HG03521 (cell line): Measurements from ENCODE around the gene ITPKB.
"Not testable (repeated sequence)": the region's sequence is repeated elsewhere in the genome, so short reads cannot be mapped to it uniquely, and the experiment has no call there.

Experiments used
- ATAC-seq: cut with Tn5 transposase; IDR thresholded peaks from one replicate; pipeline ENCODE4 v1.9.1; 2021; ENCODE audit warnings: mild to moderate bottlenecking, moderate library complexity; ENCODE audit not compliant: unreplicated experiment

The ITPKB gene

GRCh38 chr1:226761322-226761721, 22.2 kb upstream of the ITPKB start:
- no peak for ATAC-seq

DNA sequence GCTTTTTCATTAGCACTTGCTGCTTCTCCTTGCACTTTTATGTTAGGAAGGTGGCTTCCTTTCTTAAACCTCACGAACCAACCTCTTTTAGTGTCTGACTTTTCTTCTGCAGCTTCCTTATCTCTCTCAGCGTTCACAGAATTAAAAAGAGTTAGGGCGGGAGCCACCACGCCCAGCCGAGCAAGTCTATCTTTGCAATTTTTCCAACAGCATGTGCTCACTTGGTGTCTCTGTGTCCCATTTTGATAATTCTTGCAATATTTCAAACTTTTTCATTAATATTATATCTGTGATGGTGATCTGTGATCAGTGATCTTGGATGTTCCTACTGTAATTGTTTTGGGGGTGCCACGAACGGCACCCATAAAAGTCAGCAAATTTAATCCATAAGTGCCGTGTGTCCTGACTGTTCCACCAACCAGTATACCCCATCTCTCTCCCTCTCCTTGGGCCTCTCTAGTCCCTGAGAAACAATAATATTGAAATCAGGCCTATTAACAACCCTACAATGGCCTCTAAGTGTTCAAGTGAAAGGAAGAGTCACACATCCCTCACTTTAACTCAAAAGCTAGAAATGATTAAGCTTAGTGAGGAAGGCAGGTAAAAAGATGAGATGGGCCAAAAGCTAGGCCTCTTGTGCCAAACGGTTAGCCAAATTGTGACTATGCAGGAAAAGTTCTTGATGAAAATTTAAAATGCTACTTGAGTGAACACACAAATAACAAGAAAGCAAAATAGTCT, 15.9 kb upstream of the ITPKB start:
- ATAC-seq, result no peak

- no peak for ATAC-seq
These were observed 15.0 kb upstream of the ITPKB start for GRCh38 chr1:226754097-226754496.

DNA sequence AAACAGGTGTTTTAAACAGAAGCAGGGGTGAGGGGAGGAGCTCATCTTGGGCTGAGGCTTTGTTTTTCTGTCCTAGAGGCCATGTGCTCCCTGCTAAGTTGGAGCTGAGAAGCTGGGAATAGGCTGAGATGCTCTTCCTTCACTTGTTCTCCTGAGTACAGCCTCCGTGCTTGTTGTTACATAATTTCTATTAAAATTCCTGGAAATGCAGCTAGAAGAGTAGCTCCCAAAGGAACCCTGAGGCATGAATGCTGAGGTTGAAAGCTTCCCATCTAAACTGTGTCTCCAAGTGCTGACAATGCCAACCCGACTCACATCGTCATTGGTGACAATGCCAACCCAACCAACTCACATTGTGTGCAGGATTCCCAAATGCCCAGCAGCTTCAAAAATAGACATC, 12.6 kb upstream of the ITPKB start:
- ATAC-seq, result no peak

DNA sequence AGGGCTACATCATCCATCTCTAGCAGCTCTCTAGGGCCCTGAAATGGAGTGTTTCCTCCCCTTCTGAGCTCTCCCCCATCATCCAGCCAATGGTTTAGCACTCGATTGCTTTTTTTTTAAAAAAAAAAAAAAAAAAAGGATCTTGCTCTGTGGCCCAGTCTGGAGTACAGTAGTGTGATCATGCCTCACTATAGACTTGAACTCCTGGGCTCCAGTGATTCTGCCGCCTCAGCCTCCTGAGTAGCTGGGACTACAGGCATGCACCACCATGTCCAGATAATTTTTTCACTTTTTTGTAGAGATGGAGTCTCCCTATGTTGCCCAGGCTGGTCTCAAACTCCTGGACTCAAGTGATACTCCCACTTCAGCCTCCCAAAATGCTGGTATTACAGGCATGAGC, 12.1 kb upstream of the ITPKB start:
- no peak for ATAC-seq

GRCh38 chr1:226749467-226749866, 10.4 kb upstream of the ITPKB start:
- ATAC-seq, result no peak

GRCh38 chr1:226748306-226748705, 9.2 kb upstream of the ITPKB start:
- ATAC-seq, result no peak

DNA sequence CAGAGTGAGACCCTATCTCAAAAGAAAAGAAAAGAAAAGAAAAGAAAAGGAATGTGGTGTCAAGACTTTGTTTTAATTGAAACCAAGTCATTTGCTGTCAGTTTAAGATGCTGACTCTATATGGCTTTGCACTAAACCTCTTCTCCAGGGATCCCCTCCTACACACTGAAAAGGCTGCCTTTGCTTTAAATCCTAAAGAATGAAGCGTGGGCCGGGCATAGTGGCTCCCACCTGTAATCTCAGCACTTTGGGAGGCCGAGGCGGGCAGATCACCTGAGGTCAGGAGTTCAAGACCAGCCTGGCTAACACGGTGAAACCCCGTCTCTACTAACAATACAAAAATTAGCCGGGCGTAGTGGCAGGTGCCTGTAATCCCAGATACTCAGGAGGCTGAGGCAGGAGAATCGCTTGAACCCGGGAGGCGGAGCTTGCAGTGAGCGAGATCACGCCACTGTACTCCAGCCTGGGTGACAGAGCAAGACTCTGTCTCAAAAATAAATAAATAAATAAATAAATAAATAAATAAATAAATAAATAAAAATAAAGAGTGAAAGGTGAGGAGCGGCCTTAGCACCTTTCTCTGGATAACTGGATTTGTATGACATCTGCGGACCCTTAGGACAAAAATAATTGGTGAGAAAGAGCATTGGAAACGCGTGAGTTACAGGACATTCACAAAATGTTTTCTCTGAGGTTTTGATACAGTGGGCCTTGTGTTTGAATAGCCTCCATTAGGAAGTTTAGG, 8.6 kb upstream of the ITPKB start:
- ATAC-seq, result not testable (repeated sequence)

GRCh38 chr1:226743259-226743658, 4.2 kb upstream of the ITPKB start:
- ATAC-seq, result no peak

- ATAC-seq, result no peak
These were observed 1.9 kb upstream of the ITPKB start for GRCh38 chr1:226741009-226741408.

DNA sequence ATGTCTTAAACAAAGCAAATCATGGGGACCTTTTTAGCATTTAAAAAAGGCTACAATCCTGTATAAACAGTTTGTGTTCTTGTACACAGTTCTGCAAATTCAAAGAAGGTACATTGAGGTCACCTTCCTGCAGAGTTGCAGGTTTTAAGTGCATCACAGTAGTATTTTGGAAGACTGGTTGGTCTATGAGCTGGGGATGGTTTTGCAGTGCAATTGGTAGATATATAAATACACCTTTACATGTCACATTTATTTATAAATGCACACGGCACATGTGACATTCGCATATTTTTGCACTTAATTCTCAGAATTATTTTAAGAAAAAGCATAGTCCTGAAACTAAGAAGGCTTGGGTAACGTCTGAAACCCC, 599 bp upstream of the ITPKB start:
- no peak for ATAC-seq

DNA sequence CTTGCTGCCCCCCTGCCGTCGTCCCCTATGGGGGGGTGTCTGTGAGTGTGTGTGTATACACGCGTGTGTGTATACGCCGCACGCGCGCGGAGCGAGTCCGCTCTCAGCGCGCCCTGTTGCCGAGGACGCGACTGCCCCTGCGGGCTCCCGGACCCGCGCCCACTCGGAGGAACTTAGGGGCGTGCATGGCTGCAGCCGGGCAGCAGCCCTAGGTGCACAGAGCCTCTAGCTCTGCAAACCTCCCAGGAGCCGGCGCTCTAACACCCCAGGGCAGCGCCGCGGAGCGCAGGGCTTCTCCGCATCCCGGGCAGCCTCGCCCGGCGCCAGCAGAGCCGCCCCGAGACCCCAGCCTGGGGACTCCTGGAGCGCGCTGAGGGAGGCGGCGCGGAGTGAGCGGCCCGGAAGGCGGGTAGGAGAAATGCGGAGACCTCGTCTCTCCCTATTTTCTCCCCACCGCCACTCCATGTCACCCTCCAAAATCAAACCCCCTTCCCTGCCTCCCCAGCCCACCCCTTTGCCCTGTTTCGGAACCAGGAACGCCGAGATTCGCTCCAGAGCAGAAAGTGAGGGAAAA, 574 bp downstream of the ITPKB start:
- no peak for ATAC-seq

- no peak for ATAC-seq
These were observed 1.2 kb downstream of the ITPKB start for GRCh38 chr1:226737819-226738420.

DNA sequence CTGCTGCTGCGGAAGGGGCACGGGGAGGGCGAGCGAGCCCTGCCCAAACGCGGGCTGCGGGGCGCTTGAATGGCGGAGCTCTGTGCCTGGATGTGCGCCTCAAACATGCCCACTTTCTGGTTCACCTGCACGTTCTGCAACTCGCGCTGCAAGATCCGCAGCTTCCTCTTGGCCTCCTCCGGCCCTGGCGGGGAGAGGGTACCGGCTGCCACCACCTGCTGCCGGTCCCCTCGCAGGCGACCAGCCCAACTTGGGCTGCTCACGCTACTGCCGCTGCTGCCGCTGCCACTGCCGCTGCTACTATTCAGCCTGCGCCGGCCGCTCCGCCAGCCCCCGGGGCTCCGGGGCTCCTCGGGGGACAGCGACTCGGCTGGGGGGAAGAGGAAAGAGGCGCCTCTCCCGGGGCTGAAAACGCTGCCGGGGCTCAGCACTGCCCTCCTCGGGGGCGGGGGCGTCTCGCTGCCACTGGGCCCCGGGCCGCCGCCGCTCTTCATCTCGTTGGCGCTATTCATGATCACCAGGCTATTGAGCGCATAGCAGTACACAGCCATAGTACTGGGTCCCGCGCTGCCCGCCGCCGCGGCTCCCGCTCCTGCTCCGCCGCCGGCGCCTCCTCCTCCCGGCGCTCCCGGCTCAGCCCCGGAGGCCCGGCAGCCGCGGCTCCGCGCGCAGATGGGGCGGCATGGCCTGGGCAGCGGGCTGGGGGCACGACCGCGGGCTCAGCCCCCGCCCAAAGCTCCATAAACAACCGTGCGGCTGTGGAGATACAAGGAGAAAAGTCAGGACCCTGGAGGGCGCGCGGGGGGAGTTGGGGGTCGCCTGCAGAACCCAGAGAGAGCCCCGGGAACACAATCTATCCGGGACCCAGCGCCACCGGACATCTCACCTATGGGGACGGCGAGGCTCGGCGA, 1.9 kb downstream of the ITPKB start:
- ATAC-seq, result no peak

- no peak for ATAC-seq
These were observed 2.8 kb downstream of the ITPKB start for GRCh38 chr1:226736001-226736907.

DNA sequence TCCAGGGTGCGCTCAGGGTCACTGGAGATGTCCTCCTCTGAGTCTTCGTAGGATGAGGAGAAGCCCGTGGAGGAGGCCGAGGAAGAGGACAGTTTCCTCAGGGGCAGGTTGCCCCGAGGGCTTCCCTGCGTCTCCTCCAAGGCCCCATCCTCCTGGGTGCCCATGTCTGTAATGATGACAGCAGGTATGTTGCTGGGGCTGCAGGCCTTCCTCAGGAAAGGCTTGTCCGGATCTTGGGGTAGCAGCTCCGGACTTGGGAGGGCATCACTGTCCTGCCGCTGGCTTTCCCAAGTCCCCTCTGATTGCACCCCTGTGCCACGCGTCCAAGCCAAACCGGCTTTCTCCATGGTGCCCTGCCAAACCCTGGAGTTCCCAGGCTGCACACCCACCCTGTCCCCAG, 3.5 kb downstream of the ITPKB start:
- no peak for ATAC-seq

DNA sequence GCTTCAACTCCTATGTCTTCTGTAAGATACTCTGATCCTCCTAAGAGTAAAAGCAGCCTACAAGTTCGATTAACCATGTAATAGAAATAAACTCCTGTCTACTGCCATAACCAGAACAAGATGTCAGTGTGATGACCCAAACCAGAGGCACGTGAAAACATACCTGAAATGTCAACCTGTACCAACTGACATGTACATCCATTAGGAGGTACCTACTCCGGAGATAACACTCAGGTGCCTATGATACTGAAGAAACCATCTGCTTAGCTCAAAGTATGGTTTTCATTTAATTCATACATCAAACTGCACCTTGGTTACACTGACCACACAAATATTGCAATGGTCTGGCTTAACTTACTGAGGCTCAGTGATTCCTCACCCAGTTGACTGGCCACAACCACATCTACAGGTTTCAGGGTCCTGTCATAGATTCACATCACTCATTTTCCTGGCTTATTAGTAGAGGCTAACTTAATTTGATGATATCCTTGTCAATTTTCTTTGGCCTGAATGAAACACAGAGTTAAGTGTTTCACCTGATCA, 4.4 kb downstream of the ITPKB start:
- ATAC-seq, result no peak

DNA sequence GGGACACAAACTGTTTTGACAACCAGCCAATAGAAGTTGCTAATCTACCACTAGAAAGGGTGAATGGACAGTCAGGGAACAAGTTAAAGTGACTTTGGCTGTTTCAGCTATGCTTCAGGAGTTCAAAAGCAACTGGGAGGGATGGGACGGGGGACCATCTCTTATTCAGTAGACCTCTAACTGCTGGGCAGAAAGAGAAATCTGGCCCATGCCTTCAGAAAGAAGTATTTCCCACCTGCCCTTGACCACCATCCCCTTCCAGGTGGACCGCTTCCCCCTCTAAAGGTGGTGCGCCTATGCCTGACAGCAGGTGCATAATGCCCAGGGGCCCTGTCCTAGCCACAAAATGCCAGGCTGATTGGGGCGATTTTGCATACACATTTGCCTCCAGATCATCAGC, 5.2 kb downstream of the ITPKB start:
- ATAC-seq, result no peak

- no peak for ATAC-seq
These were observed 5.8 kb downstream of the ITPKB start for GRCh38 chr1:226733304-226733703.
